ENCODE data around the gene FLCN. TPM values are rescaled to one million over a fixed set of nuclear protein-coding genes. Genes with fewer than 3 reads are reported as not detected.

Gene FLCN
- total and polyA plus RNA-seq, 10 of the 15 experiments (the other 5 are each of a cell fraction or from before 2014, with no cell fraction given): 1.1 to 24.7 (median 10.4) TPM

GRCh38 chr17:17168401-17168800, 68.6 kb downstream of the FLCN start:
- WGBS (ENCODE audit: insufficient coverage, insufficient replicate concordance, low lambda C conversion rate, missing lambda C conversion rate): 91% methylated on average over 5 of the region's 5 CpGs
- no peaks in the 10 kb centered on the region for H3K27me3 ChIP-seq (replicated peaks in 1 of 2; ENCODE audit: control insufficient read depth in 2 of 2, insufficient read depth in 2 of 2, low read length in 1 of 2)
- H3K79me2 ChIP-seq (ENCODE audit: control insufficient read depth, insufficient read depth, low read length): no peaks in the 10 kb centered on the region
- H4K20me1 ChIP-seq (ENCODE audit: control insufficient read depth, insufficient read depth): no peaks in the 10 kb centered on the region
- CTCF ChIA-PET: no interaction called here
- H3K27ac ChIP-seq (ENCODE audit: control insufficient read depth, insufficient read depth): no peak overlapping the region
- RAD21 ChIA-PET (ENCODE audit: unreplicated experiment): no interaction called here
- FAIRE-seq (no peak), ATAC-seq (no peak), DNase-seq (ENCODE audit: low read depth, low spot score) (no peak)
- H3K36me3 ChIP-seq (ENCODE audit: control insufficient read depth in 2 of 2, insufficient read depth in 2 of 2, low read length in 1 of 2): peaks cover 5 to 33% of the 10 kb centered on the region in 2 experiments; a peak in 3 of 4 replicates
- no peak overlapping the region for H3K4me3 ChIP-seq
- H3K4me2 ChIP-seq (ENCODE audit: control insufficient read depth, insufficient read depth): no peak overlapping the region
- POLR2A ChIA-PET: no interaction called here
- TF ChIP-seq EZH2 (IDR thresholded peaks at IDR 0.05; ENCODE audit: borderline replicate concordance, control insufficient read depth, low read depth, low read length) (no peak), ETV6 (conservative IDR thresholded peaks at IDR 0.05 in 1 of 2, IDR thresholded peaks at IDR 0.05 in 1 of 2; ENCODE audit: borderline replicate concordance in 1 of 2, low read depth in 1 of 2) (no peak), ZNF207 (IDR thresholded peaks at IDR 0.05; ENCODE audit: borderline replicate concordance) (no peak), ZNF384 (IDR thresholded peaks at IDR 0.05; ENCODE audit: borderline replicate concordance, low read depth, low read length) (no peak), SUPT20H (IDR thresholded peaks at IDR 0.05; ENCODE audit: borderline replicate concordance, control insufficient read depth, low read depth, low read length) (no peak), ZBTB33 (IDR thresholded peaks at IDR 0.05) (no peak), ATF2 (IDR thresholded peaks at IDR 0.05; ENCODE audit: low read length) (no peak), PAX5 (IDR thresholded peaks at IDR 0.05; ENCODE audit: borderline replicate concordance, low read depth, low read length) (no peak), SP1 (IDR thresholded peaks at IDR 0.05; ENCODE audit: low read depth, low read length) (no peak), SIN3A (IDR thresholded peaks at IDR 0.05; ENCODE audit: low read depth, low read length) (no peak), KDM1A (IDR thresholded peaks at IDR 0.05; ENCODE audit: borderline replicate concordance) (no peak)
- intact Hi-C loops (cut with micrococcal nuclease; ENCODE audit: unreplicated experiment): no loop called here
- no peak overlapping the region for H2AFZ ChIP-seq (ENCODE audit: control insufficient read depth, low read depth, low read length)
- in situ Hi-C loops (cut with MboI): no loop called here
- BruUV-seq (replicated peaks): no TSS peak
- H3K9ac ChIP-seq (ENCODE audit: control insufficient read depth, insufficient read depth, low read length): no peak overlapping the region
- SMC1A ChIA-PET (ENCODE audit: uncharacterized antibody, unreplicated experiment): interaction anchor here (1.6 kb wide), 1 partner anchor 8 kb away, joined by 4 read pairs; no protein-coding TSS in a partner anchor
- H3K9me3 ChIP-seq (replicated peaks; ENCODE audit: control insufficient read depth, insufficient read depth, low read length): no peaks in the 10 kb centered on the region
- no peaks in the 10 kb centered on the region for H3K4me1 ChIP-seq (ENCODE audit: control insufficient read depth, insufficient read depth, low read length)
